DOHH2 (cell line): ENCODE data around the gene PRSS38.

Source experiments
- H3F3A ChIP-seq: fragments of 200-600 bp; sonication (generic), shearing (Covaris generic); 2 replicates; pipeline ENCODE4 v1.6.0; 2016; ENCODE audit warnings: antibody characterized with exemption, mild to moderate bottlenecking; ENCODE audit not compliant: control insufficient read depth, insufficient read depth
- H3K27ac ChIP-seq: fragments of 200-600 bp; sonication (generic); 2 replicates; pipeline ENCODE4 v1.5.1; 2014; ENCODE audit warnings: low read depth, mild to moderate bottlenecking, low read length, moderate library complexity
- H3K27me3 ChIP-seq: fragments of 200-600 bp; sonication (generic); 2 replicates; pipeline ENCODE4 v1.6.1; 2014; ENCODE audit warnings: mild to moderate bottlenecking, low read length, mixed read lengths; ENCODE audit not compliant: control insufficient read depth
- H3K36me3 ChIP-seq: fragments of 200-600 bp; sonication (generic); 2 replicates; pipeline ENCODE4 v1.6.1; 2014; ENCODE audit warnings: mild to moderate bottlenecking, low read length, moderate library complexity, mixed read lengths; ENCODE audit not compliant: control insufficient read depth
- H3K4me1 ChIP-seq: fragments of 200-600 bp; sonication (generic); 2 replicates; pipeline ENCODE4 v1.6.1; 2014; ENCODE audit warnings: mild to moderate bottlenecking, low read length, mixed read lengths; ENCODE audit not compliant: control insufficient read depth
- H3K4me2 ChIP-seq: fragments of 200-600 bp; sonication (generic); 2 replicates; pipeline ENCODE4 v1.6.0; 2014; ENCODE audit warnings: mild to moderate bottlenecking, low read length, moderate library complexity
- H3K4me3 ChIP-seq: fragments of 200-600 bp; sonication (generic); 2 replicates; pipeline ENCODE4 v1.5.1; 2014; ENCODE audit warnings: mild to moderate bottlenecking, low read length, mixed read lengths
- H3K79me2 ChIP-seq: fragments of 200-600 bp; sonication (generic); 2 replicates; pipeline ENCODE4 v1.6.1; 2014; ENCODE audit warnings: mild to moderate bottlenecking, low read length, mixed read lengths; ENCODE audit not compliant: control insufficient read depth
- H3K9me2 ChIP-seq: fragments of 200-600 bp; sonication (generic); replicated peaks from 2 replicates; pipeline ENCODE4 v1.6.1; 2014; ENCODE audit warnings: mild to moderate bottlenecking, low read length, mixed read lengths; ENCODE audit not compliant: control insufficient read depth
- H3K9me3 ChIP-seq: fragments of 200-600 bp; sonication (generic); 2 replicates; pipeline ENCODE4 v1.6.1; 2014; ENCODE audit warnings: antibody characterized with exemption, low read length, mixed read lengths; ENCODE audit not compliant: control insufficient read depth, insufficient read depth
- H4K20me1 ChIP-seq: fragments of 200-600 bp; sonication (generic); 2 replicates; pipeline ENCODE4 v1.6.0; 2014; ENCODE audit warnings: low read depth, mild to moderate bottlenecking, antibody characterized with exemption, low read length, moderate library complexity; ENCODE audit not compliant: control insufficient read depth, insufficient read depth
- EZH2phosphoT487 ChIP-seq: fragments of 200-600 bp; sonication (generic); IDR thresholded peaks from 2 replicates; pipeline ENCODE4 v1.6.1; 2017; ENCODE audit warnings: borderline replicate concordance, mild to moderate bottlenecking, antibody characterized with exemption, low read length, moderate library complexity, mixed read lengths
- TF ChIP-seq, protein P1 (sequence below): fragments of 200-600 bp; sonication (generic); IDR thresholded peaks from one replicate; pipeline ENCODE4 v1.5.1; 2014; ENCODE audit warnings: antibody characterized with exemption, mild to moderate bottlenecking, low read depth, low read length; ENCODE audit not compliant: poor library complexity, severe bottlenecking

Gene PRSS38

DNA sequence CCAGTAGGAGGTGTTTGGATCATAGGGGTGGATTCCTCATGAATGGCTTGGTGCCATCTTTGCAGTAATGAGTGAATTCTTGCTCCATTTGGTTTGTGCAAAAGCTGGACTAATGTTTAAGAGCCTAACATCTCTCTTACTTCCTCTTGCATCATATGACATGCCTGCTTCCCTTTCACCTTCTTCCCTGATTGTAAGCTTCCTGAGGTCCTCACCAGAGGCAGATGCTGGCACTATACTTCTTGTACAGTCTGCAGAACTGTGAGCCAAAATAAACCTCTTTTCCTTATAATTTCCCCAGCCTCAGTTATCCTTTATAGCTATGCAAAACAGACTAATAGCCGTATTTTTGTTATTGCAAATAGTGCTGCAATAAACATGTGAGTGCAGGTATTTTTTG is 8.1 kb downstream of the PRSS38 start:
- no peak overlapping the region for H3K4me2 ChIP-seq
- H3K27me3 ChIP-seq = no peaks in the 10 kb centered on the region
- no peaks in the 10 kb centered on the region for H4K20me1 ChIP-seq
- no peaks in the 10 kb centered on the region for H3K4me1 ChIP-seq
- no peaks in the 10 kb centered on the region for H3K9me2 ChIP-seq
- no peak overlapping the region for H3K27ac ChIP-seq
- no peaks in the 10 kb centered on the region for H3K36me3 ChIP-seq
- no peak overlapping the region for H3K4me3 ChIP-seq
- no peaks in the 10 kb centered on the region for H3K79me2 ChIP-seq
- no peaks in the 10 kb centered on the region for H3K9me3 ChIP-seq
- TF ChIP-seq, protein P1, sequence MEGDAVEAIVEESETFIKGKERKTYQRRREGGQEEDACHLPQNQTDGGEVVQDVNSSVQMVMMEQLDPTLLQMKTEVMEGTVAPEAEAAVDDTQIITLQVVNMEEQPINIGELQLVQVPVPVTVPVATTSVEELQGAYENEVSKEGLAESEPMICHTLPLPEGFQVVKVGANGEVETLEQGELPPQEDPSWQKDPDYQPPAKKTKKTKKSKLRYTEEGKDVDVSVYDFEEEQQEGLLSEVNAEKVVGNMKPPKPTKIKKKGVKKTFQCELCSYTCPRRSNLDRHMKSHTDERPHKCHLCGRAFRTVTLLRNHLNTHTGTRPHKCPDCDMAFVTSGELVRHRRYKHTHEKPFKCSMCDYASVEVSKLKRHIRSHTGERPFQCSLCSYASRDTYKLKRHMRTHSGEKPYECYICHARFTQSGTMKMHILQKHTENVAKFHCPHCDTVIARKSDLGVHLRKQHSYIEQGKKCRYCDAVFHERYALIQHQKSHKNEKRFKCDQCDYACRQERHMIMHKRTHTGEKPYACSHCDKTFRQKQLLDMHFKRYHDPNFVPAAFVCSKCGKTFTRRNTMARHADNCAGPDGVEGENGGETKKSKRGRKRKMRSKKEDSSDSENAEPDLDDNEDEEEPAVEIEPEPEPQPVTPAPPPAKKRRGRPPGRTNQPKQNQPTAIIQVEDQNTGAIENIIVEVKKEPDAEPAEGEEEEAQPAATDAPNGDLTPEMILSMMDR = no peak
- H3F3A ChIP-seq = no peaks in the 10 kb centered on the region

DNA sequence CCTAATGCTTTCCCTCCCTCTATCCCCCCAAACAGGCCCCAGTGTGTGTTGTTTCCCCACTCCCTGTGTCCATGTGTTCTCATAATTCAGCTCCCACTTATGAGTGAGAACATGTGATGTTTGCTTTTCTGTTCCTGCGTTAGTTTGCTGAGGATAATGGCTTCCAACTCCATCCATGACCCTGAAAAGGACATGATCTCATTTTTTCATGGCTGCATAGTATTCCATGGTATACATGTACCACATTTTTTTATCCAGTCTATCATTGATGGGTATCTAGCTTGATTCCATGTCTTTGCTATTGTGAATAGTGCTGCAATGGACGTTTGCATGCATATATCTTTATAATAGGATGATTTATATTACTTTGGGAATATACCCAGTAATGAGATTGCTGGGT is 8.7 kb downstream of the PRSS38 start:
- no peaks in the 10 kb centered on the region for H3K27me3 ChIP-seq

DNA sequence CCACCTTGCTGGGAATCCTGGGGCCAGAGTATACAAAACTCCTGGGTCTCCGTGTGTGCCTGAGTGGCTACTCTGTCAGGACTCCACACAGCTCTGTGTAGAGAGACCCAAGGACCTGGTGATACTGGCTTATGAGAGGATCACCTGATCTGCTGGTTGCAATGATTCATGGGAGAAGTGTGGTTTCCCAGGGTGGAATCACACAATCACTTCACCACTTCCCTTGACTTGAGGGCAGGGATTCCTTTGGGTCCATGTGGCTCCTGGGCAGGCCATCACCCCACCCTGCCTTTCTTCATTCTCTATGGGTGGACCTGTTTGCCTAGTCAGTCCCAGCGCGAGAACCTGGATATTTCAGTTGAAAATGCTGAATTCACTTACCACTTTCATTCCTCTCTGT is 13.3 kb downstream of the PRSS38 start:
- Histone ChIP-seq H3K4me2 (no peak overlapping the region), H3K36me3 (no peaks in the 10 kb centered on the region), H3K9me3 (no peaks in the 10 kb centered on the region), H3K4me3 (no peak overlapping the region), H3K27me3 (no peaks in the 10 kb centered on the region), H3K27ac (no peak overlapping the region), H3K79me2 (no peaks in the 10 kb centered on the region), H3K9me2 (no peaks in the 10 kb centered on the region), H4K20me1 (no peaks in the 10 kb centered on the region), H3F3A (no peaks in the 10 kb centered on the region), H3K4me1 (no peaks in the 10 kb centered on the region)
- no peak for TF ChIP-seq EZH2phosphoT487
- TF ChIP-seq, protein P1 = no peak

More for the DNA sequence above, 8.7 kb downstream of the PRSS38 start:
- Histone ChIP-seq H3K9me2 (no peaks in the 10 kb centered on the region), H3K27ac (no peak overlapping the region), H3K4me1 (no peaks in the 10 kb centered on the region), H3K4me3 (no peak overlapping the region), H3F3A (no peaks in the 10 kb centered on the region), H3K79me2 (no peaks in the 10 kb centered on the region), H3K9me3 (no peaks in the 10 kb centered on the region), H3K4me2 (no peak overlapping the region), H3K36me3 (no peaks in the 10 kb centered on the region), H4K20me1 (no peaks in the 10 kb centered on the region)
- TF ChIP-seq, protein P1 = no peak
- no peak for TF ChIP-seq EZH2phosphoT487

DNA sequence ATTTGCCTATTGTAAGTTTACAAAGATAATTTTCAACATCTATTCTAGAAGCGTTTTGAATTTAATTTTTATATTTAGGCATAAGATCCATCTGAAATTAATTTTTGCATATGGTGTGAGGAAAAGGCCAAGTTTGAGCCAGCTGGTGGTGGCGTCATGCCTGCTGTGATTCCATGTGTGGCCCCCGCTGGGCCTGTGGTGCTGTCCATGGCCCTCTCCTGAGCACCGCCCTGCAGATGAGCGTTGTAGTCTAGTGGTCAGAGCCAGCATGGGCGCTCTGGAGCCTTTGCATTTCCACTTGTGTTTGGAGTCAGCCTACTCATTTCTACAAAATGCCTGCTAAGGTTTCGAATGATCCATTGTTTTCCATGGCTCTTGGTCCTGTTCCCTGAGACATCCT is 22.7 kb downstream of the PRSS38 start:
- no peaks in the 10 kb centered on the region for H3K27me3 ChIP-seq
- no peak for TF ChIP-seq EZH2phosphoT487
- TF ChIP-seq, protein P1 = no peak
- no peak overlapping the region for H3K4me2 ChIP-seq
- no peaks in the 10 kb centered on the region for H4K20me1 ChIP-seq
- no peaks in the 10 kb centered on the region for H3F3A ChIP-seq
- H3K79me2 ChIP-seq = no peaks in the 10 kb centered on the region
- no peaks in the 10 kb centered on the region for H3K36me3 ChIP-seq
- H3K4me3 ChIP-seq = no peak overlapping the region
- no peaks in the 10 kb centered on the region for H3K9me3 ChIP-seq
- no peaks in the 10 kb centered on the region for H3K9me2 ChIP-seq
- no peak overlapping the region for H3K27ac ChIP-seq
- no peaks in the 10 kb centered on the region for H3K4me1 ChIP-seq
